HG02870 (cell line): Measurements from ENCODE around the gene TRAPPC2L.
"Not testable (repeated sequence)": the region's sequence is repeated elsewhere in the genome, so short reads cannot be mapped to it uniquely, and the experiment has no call there.

Experiments
- ATAC-seq: cut with Tn5 transposase; IDR thresholded peaks from one replicate; pipeline ENCODE4 v1.9.1; 2021; ENCODE audit warnings: mild to moderate bottlenecking, moderate library complexity; ENCODE audit not compliant: unreplicated experiment

The TRAPPC2L gene

GRCh38 chr16:88888057-88888456, 31.1 kb downstream of the TRAPPC2L start:
- no peak for ATAC-seq

GRCh38 chr16:88888461-88889387, 31.8 kb downstream of the TRAPPC2L start:
- no peak for ATAC-seq

GRCh38 chr16:88889702-88890352, 32.9 kb downstream of the TRAPPC2L start:
- not testable (repeated sequence) for ATAC-seq

GRCh38 chr16:88891083-88891482, 34.2 kb downstream of the TRAPPC2L start:
- no peak for ATAC-seq

GRCh38 chr16:88892065-88892464, 35.1 kb downstream of the TRAPPC2L start:
- ATAC-seq: no peak

- no peak for ATAC-seq
Measured at GRCh38 chr16:88893127-88893968, 36.4 kb downstream of the TRAPPC2L start.

GRCh38 chr16:88894266-88894665, 37.3 kb downstream of the TRAPPC2L start:
- not testable (repeated sequence) for ATAC-seq

GRCh38 chr16:88894681-88895300, 37.9 kb downstream of the TRAPPC2L start:
- ATAC-seq: no peak

GRCh38 chr16:88895335-88895734, 38.4 kb downstream of the TRAPPC2L start:
- no peak for ATAC-seq

- ATAC-seq: no peak
Measured at GRCh38 chr16:88896238-88897070, 39.5 kb downstream of the TRAPPC2L start.

- no peak for ATAC-seq
Measured at GRCh38 chr16:88897696-88898425, 40.9 kb downstream of the TRAPPC2L start.

GRCh38 chr16:88899901-88900661, 43.2 kb downstream of the TRAPPC2L start:
- no peak for ATAC-seq

GRCh38 chr16:88900662-88901052, 43.7 kb downstream of the TRAPPC2L start:
- no peak for ATAC-seq

GRCh38 chr16:88901718-88902337, 44.9 kb downstream of the TRAPPC2L start:
- no peak for ATAC-seq

GRCh38 chr16:88902744-88903143, 45.8 kb downstream of the TRAPPC2L start:
- no peak for ATAC-seq

- ATAC-seq: no peak
Measured at GRCh38 chr16:88903267-88903666, 46.3 kb downstream of the TRAPPC2L start.

- ATAC-seq: no peak
Measured at GRCh38 chr16:88904676-88905365, 47.9 kb downstream of the TRAPPC2L start.
